A549 (cell line): ENCODE results near the gene ANTXR1. TPM values are rescaled to one million over a fixed set of nuclear protein-coding genes. Genes with fewer than 3 reads are reported as not detected.

Experiments used
- ATAC-seq, 2 experiments: fragments of 200-7000 bp in 1 of 2; fragments of >200 bp in 1 of 2; cut with Nextera tagmentation in 1 of 2; cut with Tn5 transposase in 1 of 2; 3 replicates each; pipeline versions ENCODE4 v1.8.0 to v1.9.1; 2018 to 2020; ENCODE audit warnings: mild to moderate bottlenecking in 1 of 2, moderate library complexity in 1 of 2
- CTCF ChIA-PET: fragments of 300-600 bp; sonication (Branson Sonifier 250); formaldehyde crosslinking; extraction: SDS; loops from one replicate; lab custom pipeline; 2021; ENCODE audit warnings: antibody characterized with exemption, inconsistent platforms; lab: Yijun Ruan, JAX
- POLR2A ChIA-PET: fragments of 350-600 bp; formaldehyde crosslinking; extraction: SDS; loops from one replicate; lab custom pipeline; 2021; ENCODE audit warnings: antibody characterized with exemption, inconsistent platforms; lab: Yijun Ruan, JAX
- DNase-seq, 2 experiments: peaks; one replicate each; pipeline versions ENCODE4 v3.0.0 to v3.0.0-alpha.2; 2011 to 2016; ENCODE audit warnings: low read depth in 1 of 2, low spot score in 1 of 2
- FAIRE-seq: peaks from 2 replicates; lab custom pipeline; 2011; peaks lifted over from hg19 to GRCh38; lab: Jason Lieb, UNC
- H3K27ac ChIP-seq, 2 experiments: fragments of >200 bp; sonication (Bioruptor Twin); formaldehyde crosslinking; 3 replicates each; pipeline ENCODE4 v1.5.1; 2016 to 2017
- H3K4me1 ChIP-seq: fragments of >200 bp; sonication (Bioruptor Twin); formaldehyde crosslinking; 3 replicates; pipeline ENCODE4 v1.6.1; 2016
- H3K4me2 ChIP-seq: fragments of >200 bp; sonication (Bioruptor Twin); formaldehyde crosslinking; 3 replicates; pipeline ENCODE4 v1.6.1; 2016
- H3K4me3 ChIP-seq: fragments of >200 bp; sonication (Bioruptor Twin); formaldehyde crosslinking; 3 replicates; pipeline ENCODE4 v1.5.1; 2016
- H3K9me3 ChIP-seq: fragments of >200 bp; sonication (Bioruptor Twin); formaldehyde crosslinking; 3 replicates; pipeline ENCODE4 v1.6.1; 2016
- ATOH8 ChIP-seq: fragments of 250-450 bp; sonication (Bioruptor Pico); IDR thresholded peaks from 2 replicates; pipeline ENCODE4 v1.5.0; 2020; ENCODE audit warnings: low read depth, mild to moderate bottlenecking, moderate library complexity
- BCL3 ChIP-seq: fragments of >200 bp; sonication (Bioruptor Twin); formaldehyde crosslinking; IDR thresholded peaks from 3 replicates; pipeline ENCODE4 v1.6.1; 2016
- BHLHE40 ChIP-seq: IDR thresholded peaks from 2 replicates; pipeline ENCODE4 v1.6.1; 2012; ENCODE audit warnings: low read depth, low read length, inconsistent platforms
- CBX2 ChIP-seq: fragments of 200-600 bp; sonication (generic); IDR thresholded peaks from 2 replicates; pipeline ENCODE4 v1.6.1; 2016; ENCODE audit warnings: low read depth, mild to moderate bottlenecking, borderline replicate concordance
- CHD2 ChIP-seq: fragments of 150-350 bp; IDR thresholded peaks from 2 replicates; pipeline ENCODE4 v1.6.1; 2014; ENCODE audit warnings: low read length; ENCODE audit not compliant: partially characterized antibody
- CTCF ChIP-seq: fragments of >200 bp; sonication (Bioruptor Twin); formaldehyde crosslinking; IDR thresholded peaks from 3 replicates; pipeline ENCODE4 v1.5.1; 2016
- E2F6 ChIP-seq: IDR thresholded peaks from 2 replicates; pipeline ENCODE4 v1.6.1; 2012; ENCODE audit warnings: low read depth, borderline replicate concordance
- EHF ChIP-seq: fragments of 250-450 bp; sonication (Bioruptor Pico); IDR thresholded peaks from 2 replicates; pipeline ENCODE4 v1.5.0; 2020; ENCODE audit warnings: mild to moderate bottlenecking
- EHMT2 ChIP-seq: fragments of 200-600 bp; sonication (generic); IDR thresholded peaks from 2 replicates; pipeline ENCODE4 v1.6.1; 2016; ENCODE audit warnings: antibody characterized with exemption, low read depth, mild to moderate bottlenecking, moderate library complexity
- ESRRA ChIP-seq: fragments of 150-350 bp; IDR thresholded peaks from 2 replicates; pipeline ENCODE4 v1.6.1; 2014; ENCODE audit warnings: mild to moderate bottlenecking, low read length, borderline replicate concordance
- GATA3 ChIP-seq: IDR thresholded peaks from 2 replicates; pipeline ENCODE4 v1.6.1; 2012; ENCODE audit warnings: borderline replicate concordance
- HEYL ChIP-seq: fragments of 250-450 bp; sonication (Bioruptor Pico); IDR thresholded peaks from 2 replicates; pipeline ENCODE4 v1.8.0; 2021; ENCODE audit warnings: mild to moderate bottlenecking, moderate library complexity
- HOXB5 ChIP-seq: fragments of 250-450 bp; sonication (Bioruptor Pico); IDR thresholded peaks from 2 replicates; pipeline ENCODE4 v1.5.0; 2020; ENCODE audit warnings: mild to moderate bottlenecking, moderate library complexity
- JUN ChIP-seq, 2 experiments: fragments of >200 bp; sonication (Bioruptor Twin); formaldehyde crosslinking; IDR thresholded peaks; 2 replicates in 1 of 2; 3 replicates in 1 of 2; pipeline ENCODE4 v1.6.1; 2016 to 2017
- MYC ChIP-seq: IDR thresholded peaks from 2 replicates; pipeline ENCODE4 v1.6.1; 2012; ENCODE audit warnings: mild to moderate bottlenecking, inconsistent platforms, low read length, improper control_type of control experiment, borderline replicate concordance
- NFE2L2 ChIP-seq: fragments of 150-350 bp; conservative IDR thresholded peaks from 2 replicates; pipeline ENCODE4 v1.6.1; 2014; ENCODE audit warnings: low read length
- PHF8 ChIP-seq: fragments of 200-600 bp; sonication (generic); IDR thresholded peaks from 2 replicates; pipeline ENCODE4 v1.6.1; 2016; ENCODE audit warnings: low read depth, mild to moderate bottlenecking, antibody characterized with exemption, moderate library complexity, borderline replicate concordance
- POLR2A ChIP-seq: IDR thresholded peaks from 2 replicates; pipeline ENCODE4 v1.6.1; 2012; ENCODE audit warnings: mild to moderate bottlenecking, low read length
- RFX5 ChIP-seq: fragments of 450-650 bp; IDR thresholded peaks from 2 replicates; pipeline ENCODE4 v1.7.1; 2014; ENCODE audit warnings: antibody characterized with exemption, mild to moderate bottlenecking, moderate library complexity
- TP53 ChIP-seq: fragments of 250-450 bp; sonication (Bioruptor Pico); IDR thresholded peaks from 2 replicates; pipeline ENCODE4 v1.5.0; 2021; ENCODE audit warnings: mild to moderate bottlenecking, moderate library complexity
- USF2 ChIP-seq: fragments of 450-650 bp; IDR thresholded peaks from 2 replicates; pipeline ENCODE4 v1.6.1; 2014; ENCODE audit warnings: antibody characterized with exemption
- WGBS: methylation state at CpG from one replicate; pipeline ENCODE4 v1.1.6; 2017; ENCODE audit errors: missing lambda C conversion rate; 5-methylcytosine and 5-hydroxymethylcytosine counted together
- polyA plus RNA-seq, 4 experiments: library from polyadenylated mRNA; depleted of rRNA in 3 of 4; stranded (reverse); fragments of >200 nt; fragmentation: RNase III in 1 of 4; extraction: RNeasy Plus Mini Kit Qiagen cat#74134 plus additional on column Dnase treatment in 1 of 4; gene quantifications; 2 replicates in 3 of 4; 3 replicates in 1 of 4; pipeline ENCODE4 v1.2.3, GENCODE V29; 2011 to 2017
- TF ChIP-seq, protein P1 (sequence below): fragments of 250-450 bp; sonication (Bioruptor Pico); IDR thresholded peaks from 2 replicates; pipeline ENCODE4 v1.5.0; 2021; ENCODE audit warnings: mild to moderate bottlenecking, moderate library complexity, borderline replicate concordance

ANTXR1 gene
- polyA plus RNA-seq, 2 of the 4 experiments (the other 2 are of a cell fraction) = 161 to 194 TPM

GRCh38 chr2:69139778-69140670 lies 127.0 kb downstream of the ANTXR1 start:
- ChIA-PET CTCF (interaction anchor here (1.0 to 2.5 kb wide), 2 partner anchors 9 to 167 kb away, joined by 3 to 7 read pairs; no protein-coding TSS in a partner anchor), POLR2A (no interaction called here)
- H3K4me1 ChIP-seq = peaks cover 71% of the 10 kb centered on the region
- TF ChIP-seq MYC (no peak), ATOH8 (CRISPR knock-in tag) (no peak), EHMT2 (no peak)
- peak overlapping the region; percentile 67; the same call in 1 of the 3 replicates for H3K4me2 ChIP-seq
- DNase-seq (no peak), ATAC-seq (no peak), FAIRE-seq (peak; percentile 86)
- H3K9me3 ChIP-seq = no peaks in the 10 kb centered on the region
- no peak overlapping the region for H3K4me3 ChIP-seq
- WGBS = 81% methylated on average over 5 of the region's 5 CpGs
- H3K27ac ChIP-seq = peak overlapping the region in 1 of 2 experiments; percentile 79; a peak in 4 of 6 replicates

- WGBS = 96% methylated on average over 1 of the region's 1 CpG
- POLR2A ChIA-PET = no interaction called here
- DNase-seq (no peak), ATAC-seq (no peak), FAIRE-seq (no peak)
- peak overlapping the region in 1 of 2 experiments; percentile 47; a peak in 3 of 6 replicates for H3K27ac ChIP-seq
- CTCF ChIA-PET = interaction anchor here (2.5 kb wide), 1 partner anchor 166 kb away, joined by 7 read pairs; no protein-coding TSS in a partner anchor
- no peaks in the 10 kb centered on the region for H3K9me3 ChIP-seq
- H3K4me1 ChIP-seq = peaks cover 69% of the 10 kb centered on the region
- H3K4me2 ChIP-seq = no peak overlapping the region
- TF ChIP-seq TP53 (CRISPR knock-in tag) (no peak), JUN (IDR thresholded peaks at IDR 0.05) (no peak), MYC (no peak), CBX2 (no peak), PHF8 (no peak), RFX5 (no peak), ESRRA (no peak), E2F6 (no peak), CHD2 (no peak), USF2 (no peak), GATA3 (no peak), NFE2L2 (no peak), HEYL (no peak), EHF (no peak), HOXB5 (no peak), POLR2A (no peak), BHLHE40 (no peak), BCL3 (no peak), CTCF (no peak)
- TF ChIP-seq, protein P1, sequence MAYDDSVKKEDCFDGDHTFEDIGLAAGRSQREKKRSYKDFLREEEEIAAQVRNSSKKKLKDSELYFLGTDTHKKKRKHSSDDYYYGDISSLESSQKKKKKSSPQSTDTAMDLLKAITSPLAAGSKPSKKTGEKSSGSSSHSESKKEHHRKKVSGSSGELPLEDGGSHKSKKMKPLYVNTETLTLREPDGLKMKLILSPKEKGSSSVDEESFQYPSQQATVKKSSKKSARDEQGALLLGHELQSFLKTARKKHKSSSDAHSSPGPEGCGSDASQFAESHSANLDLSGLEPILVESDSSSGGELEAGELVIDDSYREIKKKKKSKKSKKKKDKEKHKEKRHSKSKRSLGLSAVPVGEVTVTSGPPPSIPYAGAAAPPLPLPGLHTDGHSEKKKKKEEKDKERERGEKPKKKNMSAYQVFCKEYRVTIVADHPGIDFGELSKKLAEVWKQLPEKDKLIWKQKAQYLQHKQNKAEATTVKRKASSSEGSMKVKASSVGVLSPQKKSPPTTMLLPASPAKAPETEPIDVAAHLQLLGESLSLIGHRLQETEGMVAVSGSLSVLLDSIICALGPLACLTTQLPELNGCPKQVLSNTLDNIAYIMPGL (CRISPR knock-in tag) = no peak
- H3K4me3 ChIP-seq = no peak overlapping the region
These were observed 128.1 kb downstream of the ANTXR1 start for GRCh38 chr2:69141061-69141460.
